ENCODE data around the gene CCDC32. TPM values are rescaled to one million over a fixed set of nuclear protein-coding genes. Genes with fewer than 3 reads are reported as not detected.

CCDC32 gene
- total RNA-seq: 10 to 100 TPM; 16.0 to 30.1 (median 21.6) TPM
- polyA plus RNA-seq: 10 to 100 TPM; 25.0 to 37.5 TPM
- long read RNA-seq, donor 1, full-length matches to known transcripts: 19 of 22 reads
- long read RNA-seq, donor 1, partial matches to known transcripts: 0 of 22 reads
- long read RNA-seq, donor 1, other reads (novel, unspliced or antisense): 3 of 22 reads
- long read RNA-seq, donor 2, transcript CCDC32-202 (4 exons, 1,519 nt): major isoform, 9 of 12 reads
- long read RNA-seq, donor 2, partial matches to known transcripts: 0 of 12 reads
- long read RNA-seq, donor 2, other reads (novel, unspliced or antisense): 3 of 12 reads
- long read RNA-seq, donor 3, transcript CCDC32-202 (4 exons, 1,519 nt): major isoform, 23 of 33 reads
- long read RNA-seq, donor 3, partial matches to known transcripts: 1 of 33 reads
- long read RNA-seq, donor 3, other reads (novel, unspliced or antisense): 9 of 33 reads

GRCh38 chr15:40564591-40565332 lies at the start of gene CCDC32:
TSS of gene CCDC32 (minus strand) at chr15:40565042. CDS start at chr15:40563015, 2,027 bp downstream.
- intact Hi-C loops (cut with DNase I): loop anchor here in 2 of 10 donors (5.0 to 10.0 kb wide), 2 partner anchors 52 to 100 kb away; no protein-coding TSS in a partner anchor
- H3K4me1 ChIP-seq: peaks cover 0 to 50% (median 22%) of the 10 kb centered on the region in 9 donors

GRCh38 chr15:40613080-40613479 lies 48.2 kb upstream of the CCDC32 start:
- WGBS, 2 donors: 77 to 88% methylated on average over 5 of the region's 5 CpGs
- ATAC-seq: no peak

More at GRCh38 chr15:40564591-40565332, at the start of gene CCDC32:
- H3K4me3 ChIP-seq: peak within 1 kb of the TSS; percentile 24 to 95 (median 82)
- no peaks in the 10 kb centered on the region for H3K27me3 ChIP-seq
- DNase-seq: peak; percentile 94 to 98
- WGBS, 2 donors: 0 to 1% methylated on average over 39 to 40 of the region's 40 CpGs
- no peaks in the 10 kb centered on the region for H3K9me3 ChIP-seq
- peak within 1 kb of the TSS; percentile 72 to 97 (median 92) for H3K27ac ChIP-seq
- H3K36me3 ChIP-seq: peaks cover 0 to 30% (median 4%) of the 10 kb centered on the region in 9 donors
- peak in 1 of 9 donors; percentile 16 for TF ChIP-seq CTCF (IDR thresholded peaks at IDR 0.05)
- peak; percentile 97 to 99 (median 98) for ATAC-seq

GRCh38 chr15:40603935-40604334 lies 39.1 kb upstream of the CCDC32 start:
- Histone ChIP-seq H3K27ac (no peak overlapping the region), H3K27me3 (no peaks in the 10 kb centered on the region), H3K9me3 (no peaks in the 10 kb centered on the region), H3K4me1 (no peaks in the 10 kb centered on the region), H3K4me3 (no peak overlapping the region), H3K36me3 (peaks cover 0 to 18% (median 0%) of the 10 kb centered on the region in 9 donors)
- TF ChIP-seq CTCF (IDR thresholded peaks at IDR 0.05): no peak
- no peak for DNase-seq
- intact Hi-C loops (cut with DNase I): no loop called here
- no peak for ATAC-seq

More at GRCh38 chr15:40613080-40613479, 48.2 kb upstream of the CCDC32 start:
- Histone ChIP-seq H3K36me3 (peaks cover 0 to 13% (median 0%) of the 10 kb centered on the region in 9 donors), H3K4me3 (no peak overlapping the region), H3K4me1 (peaks cover 0 to 5% (median 0%) of the 10 kb centered on the region in 9 donors), H3K27ac (no peak overlapping the region), H3K9me3 (no peaks in the 10 kb centered on the region), H3K27me3 (no peaks in the 10 kb centered on the region)
- intact Hi-C loops (cut with DNase I): no loop called here
- no peak for DNase-seq
- no peak for TF ChIP-seq CTCF (IDR thresholded peaks at IDR 0.05)

- peaks cover 0 to under 1% (median 0%) of the 10 kb centered on the region in 9 donors for H3K4me1 ChIP-seq
- no peaks in the 10 kb centered on the region for H3K9me3 ChIP-seq
- peaks cover 0 to 5% (median 0%) of the 10 kb centered on the region in 9 donors for H3K36me3 ChIP-seq
- H3K4me3 ChIP-seq: no peak overlapping the region
- ATAC-seq: no peak
- no peak overlapping the region for H3K27ac ChIP-seq
- no peaks in the 10 kb centered on the region for H3K27me3 ChIP-seq
- DNase-seq: no peak
- WGBS, 2 donors: 75 to 82% methylated on average over 12 of the region's 12 CpGs
- no peak for TF ChIP-seq CTCF (IDR thresholded peaks at IDR 0.05)
- intact Hi-C loops (cut with DNase I): no loop called here
Observed at GRCh38 chr15:40600956-40601355, 36.1 kb upstream of the CCDC32 start.
